Measurements from ENCODE around the gene WNK1. TPM values are rescaled to one million over a fixed set of nuclear protein-coding genes. Genes with fewer than 3 reads are reported as not detected.

The WNK1 gene
- total RNA-seq, 6 experiments from 2014 or later, result 79.5 to 106 (median 94.3) TPM

DNA sequence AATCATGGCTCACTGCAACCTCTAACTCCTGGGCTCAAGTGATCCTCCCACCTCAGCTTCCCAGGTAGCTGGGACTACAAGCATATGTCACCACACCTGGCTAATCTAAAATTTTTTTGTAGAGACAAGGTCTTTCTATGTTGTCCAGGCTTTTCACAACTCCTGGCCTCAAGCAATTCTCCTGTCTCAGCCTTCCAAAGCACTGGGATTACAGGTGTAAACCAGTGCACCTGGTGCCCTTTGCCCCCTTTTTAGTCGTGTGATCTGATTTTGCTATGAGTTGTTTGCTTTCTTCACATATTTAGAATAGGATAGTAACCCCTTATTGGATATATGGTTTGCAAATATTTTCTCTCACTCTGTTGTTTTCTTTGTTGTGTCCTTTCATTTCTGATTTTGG, 198.8 kb downstream of the WNK1 start:
- peaks cover 44% of the 10 kb centered on the region for H3K4me1 Mint-ChIP-seq (ENCODE audit: low read depth)
- H3K4me3 Mint-ChIP-seq, result no peak overlapping the region
- TF ChIP-seq, protein P1, sequence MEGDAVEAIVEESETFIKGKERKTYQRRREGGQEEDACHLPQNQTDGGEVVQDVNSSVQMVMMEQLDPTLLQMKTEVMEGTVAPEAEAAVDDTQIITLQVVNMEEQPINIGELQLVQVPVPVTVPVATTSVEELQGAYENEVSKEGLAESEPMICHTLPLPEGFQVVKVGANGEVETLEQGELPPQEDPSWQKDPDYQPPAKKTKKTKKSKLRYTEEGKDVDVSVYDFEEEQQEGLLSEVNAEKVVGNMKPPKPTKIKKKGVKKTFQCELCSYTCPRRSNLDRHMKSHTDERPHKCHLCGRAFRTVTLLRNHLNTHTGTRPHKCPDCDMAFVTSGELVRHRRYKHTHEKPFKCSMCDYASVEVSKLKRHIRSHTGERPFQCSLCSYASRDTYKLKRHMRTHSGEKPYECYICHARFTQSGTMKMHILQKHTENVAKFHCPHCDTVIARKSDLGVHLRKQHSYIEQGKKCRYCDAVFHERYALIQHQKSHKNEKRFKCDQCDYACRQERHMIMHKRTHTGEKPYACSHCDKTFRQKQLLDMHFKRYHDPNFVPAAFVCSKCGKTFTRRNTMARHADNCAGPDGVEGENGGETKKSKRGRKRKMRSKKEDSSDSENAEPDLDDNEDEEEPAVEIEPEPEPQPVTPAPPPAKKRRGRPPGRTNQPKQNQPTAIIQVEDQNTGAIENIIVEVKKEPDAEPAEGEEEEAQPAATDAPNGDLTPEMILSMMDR (IDR thresholded peaks at IDR 0.05), result no peak
- no peak overlapping the region for H3K27ac Mint-ChIP-seq
- H3K9me3 Mint-ChIP-seq, result peaks cover 4% of the 10 kb centered on the region; the same call in 1 of the 2 replicates
- peaks cover 20% of the 10 kb centered on the region for H3K36me3 Mint-ChIP-seq (ENCODE audit: low read depth)
- no peak for DNase-seq
- peaks cover 6% of the 10 kb centered on the region; the same call in 1 of the 2 replicates for H3K27me3 Mint-ChIP-seq (ENCODE audit: insufficient read depth)

DNA sequence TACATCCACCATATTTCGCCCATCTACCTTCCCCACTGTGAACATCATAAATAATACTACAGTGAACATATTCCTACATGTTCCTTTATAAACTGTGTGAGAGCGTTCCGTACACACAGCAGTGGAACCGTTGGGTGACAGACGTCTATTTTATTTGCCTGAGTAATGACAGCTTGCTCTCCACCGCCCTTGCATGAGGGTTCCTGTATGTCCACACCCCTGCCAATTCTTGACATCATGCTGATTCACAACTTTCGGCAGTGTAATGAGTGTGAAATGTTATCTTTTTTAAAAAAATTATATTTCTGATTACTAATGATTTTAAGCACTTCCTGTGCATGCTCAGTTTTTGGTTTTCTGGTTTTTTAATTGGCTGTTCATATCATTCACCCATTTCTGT, 201.4 kb downstream of the WNK1 start:
- Mint-ChIP-seq H3K27ac (peak overlapping the region; percentile 74), H3K9me3 (peaks cover 3% of the 10 kb centered on the region; the same call in 1 of the 2 replicates), H3K36me3 (ENCODE audit: low read depth) (peaks cover 6% of the 10 kb centered on the region)

DNA sequence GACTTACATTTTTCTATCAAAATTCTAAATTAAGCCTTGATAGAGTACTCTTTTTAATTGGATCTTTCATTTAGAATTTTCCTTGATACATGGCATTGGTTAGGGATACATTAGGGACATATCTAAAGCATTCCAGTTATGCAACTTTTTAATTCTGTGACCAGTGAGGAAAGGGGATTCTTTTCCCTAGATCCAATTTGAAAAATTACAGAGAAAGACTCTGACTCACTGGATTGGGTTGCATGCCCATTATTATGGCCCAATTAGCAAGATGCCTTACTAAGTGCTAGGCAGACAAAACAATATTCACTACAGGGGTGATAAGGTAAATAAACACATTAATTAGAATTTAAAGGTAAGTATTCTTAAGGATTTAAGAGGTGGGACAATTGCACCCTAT, 202.4 kb downstream of the WNK1 start:
- no peak overlapping the region for H3K4me3 Mint-ChIP-seq
- no peaks in the 10 kb centered on the region for H3K36me3 Mint-ChIP-seq (ENCODE audit: low read depth)
- no peak overlapping the region for H3K27ac Mint-ChIP-seq
- TF ChIP-seq, protein P1 (IDR thresholded peaks at IDR 0.05), result no peak
- H3K27me3 Mint-ChIP-seq (ENCODE audit: insufficient read depth), result no peaks in the 10 kb centered on the region; the same call in 1 of the 2 replicates
- no peaks in the 10 kb centered on the region for H3K9me3 Mint-ChIP-seq
- peaks cover 21% of the 10 kb centered on the region for H3K4me1 Mint-ChIP-seq (ENCODE audit: low read depth)
- no peak for DNase-seq

More for the DNA sequence above, 201.4 kb downstream of the WNK1 start:
- Mint-ChIP-seq H3K4me1 (ENCODE audit: low read depth) (peaks cover 26% of the 10 kb centered on the region), H3K4me3 (peak overlapping the region; percentile 20), H3K27me3 (ENCODE audit: insufficient read depth) (peaks cover 5% of the 10 kb centered on the region; the same call in 1 of the 2 replicates)
- peak; percentile 50 for DNase-seq
- TF ChIP-seq, protein P1 (IDR thresholded peaks at IDR 0.05), result no peak

DNA sequence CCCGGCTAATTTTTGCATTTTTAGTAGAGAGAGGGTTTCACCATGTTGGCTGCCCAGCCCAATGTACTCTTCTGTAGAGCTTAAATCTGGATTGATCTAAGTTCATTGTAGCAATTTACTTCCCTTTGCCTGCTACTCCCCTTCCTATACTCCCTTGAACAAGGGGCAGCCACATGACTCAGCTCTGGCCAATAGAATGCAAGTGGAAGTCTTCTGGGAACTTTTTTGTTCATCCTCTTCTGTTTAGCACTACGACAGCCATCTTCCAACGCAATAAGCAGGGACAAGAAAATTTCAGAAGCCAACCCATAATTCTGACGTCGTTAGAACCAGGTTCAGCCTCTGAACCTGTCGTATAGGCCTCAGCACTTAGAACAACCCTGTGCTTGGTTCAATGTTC, 203.6 kb downstream of the WNK1 start:
- Mint-ChIP-seq H3K4me3 (no peak overlapping the region), H3K4me1 (ENCODE audit: low read depth) (peaks cover 21% of the 10 kb centered on the region), H3K36me3 (ENCODE audit: low read depth) (no peaks in the 10 kb centered on the region), H3K27me3 (ENCODE audit: insufficient read depth) (no peaks in the 10 kb centered on the region; the same call in 1 of the 2 replicates), H3K27ac (no peak overlapping the region), H3K9me3 (no peaks in the 10 kb centered on the region)
- TF ChIP-seq, protein P1 (IDR thresholded peaks at IDR 0.05), result no peak
- DNase-seq, result no peak

DNA sequence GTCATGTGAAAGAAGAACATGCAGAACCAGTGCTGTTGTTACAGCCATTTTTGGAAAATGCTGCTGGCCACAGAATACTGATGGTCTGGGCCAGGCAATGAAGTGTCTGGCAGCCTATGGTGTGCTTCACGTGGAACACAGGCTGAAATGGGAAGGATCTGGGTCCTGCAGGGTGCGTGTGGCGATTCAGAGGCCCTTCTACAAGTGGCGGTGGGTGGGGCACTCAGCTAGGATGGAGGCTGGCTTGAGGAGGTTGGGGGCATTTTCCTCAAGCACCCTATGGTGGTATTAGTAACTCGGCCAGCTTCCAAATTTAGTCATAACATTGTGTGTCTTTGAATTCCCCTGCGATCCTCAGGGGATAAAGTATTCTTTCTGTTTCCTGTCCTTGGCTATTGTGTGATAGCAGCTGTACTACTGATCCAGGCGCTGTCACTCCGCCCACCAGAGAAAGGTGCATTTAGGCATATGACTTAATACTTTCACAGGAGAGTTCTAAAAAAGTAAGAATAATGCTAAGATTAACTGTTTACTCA, 206.3 kb downstream of the WNK1 start:
- Mint-ChIP-seq H3K27ac (no peak overlapping the region), H3K4me1 (ENCODE audit: low read depth) (peaks cover 13% of the 10 kb centered on the region), H3K27me3 (ENCODE audit: insufficient read depth) (no peaks in the 10 kb centered on the region; the same call in 1 of the 2 replicates), H3K36me3 (ENCODE audit: low read depth) (no peaks in the 10 kb centered on the region), H3K4me3 (no peak overlapping the region), H3K9me3 (no peaks in the 10 kb centered on the region)
- DNase-seq, result no peak
- TF ChIP-seq, protein P1 (IDR thresholded peaks at IDR 0.05), result no peak

Other genes starting within 250 kb of the WNK1 start
- not detected for gene NINJ2, start 89.1 kb upstream of the WNK1 start, total RNA-seq (2021; fragmentation: NEBNext Ultra II Directional; extraction: Animal tissue kit (Norgen Biotek cat#: 25700))
- 10 to 100 TPM in 2 of 6 experiments, 1 to 10 TPM in 4; 8.6 to 10.9 (median 9.2) TPM for gene RAD52, start 197.1 kb downstream of the WNK1 start, total RNA-seq (2021; fragmentation: NEBNext Ultra II Directional; extraction: Animal tissue kit (Norgen Biotek cat#: 25700))
- gene ERC1, start 238.6 kb downstream of the WNK1 start, total RNA-seq (2021; fragmentation: NEBNext Ultra II Directional; extraction: Animal tissue kit (Norgen Biotek cat#: 25700)), result 10 to 100 TPM; 44.1 to 48.9 (median 47.9) TPM

All from HFFc6 (cell line).